ENCODE data around the gene PHLPP2.

- no peak for TF ChIP-seq RAD21 (IDR thresholded peaks at IDR 0.05; ENCODE audit: insufficient read depth, low read depth, low read length)
- TF ChIP-seq ATF3 (IDR thresholded peaks at IDR 0.05; ENCODE audit: borderline replicate concordance, extremely low read depth, low read depth, low read length): no peak
- TF ChIP-seq FOXK2 (IDR thresholded peaks at IDR 0.05): no peak
- TF ChIP-seq EP300 (IDR thresholded peaks at IDR 0.05; ENCODE audit: borderline replicate concordance in 1 of 2, control insufficient read depth in 1 of 2, low read depth in 2 of 2, low read length in 2 of 2): no peak
- no peak for TF ChIP-seq CBFB (IDR thresholded peaks at IDR 0.05; ENCODE audit: low read depth)
- TF ChIP-seq POLR2AphosphoS5 (IDR thresholded peaks at IDR 0.05; ENCODE audit: low read length): no peak
- no peak for TF ChIP-seq CTCF (IDR thresholded peaks at IDR 0.05 in 2 of 3, conservative IDR thresholded peaks at IDR 0.05 in 1 of 3; ENCODE audit: control insufficient read depth in 2 of 3, extremely low read depth in 1 of 3, insufficient read depth in 1 of 3, low read depth in 3 of 3, low read length in 3 of 3)
- TF ChIP-seq ESRRA (IDR thresholded peaks at IDR 0.05; ENCODE audit: low read length): no peak
- no peak for TF ChIP-seq MAX (IDR thresholded peaks at IDR 0.05; ENCODE audit: low read depth, low read length)
- TF ChIP-seq PKNOX1 (IDR thresholded peaks at IDR 0.05): no peak
- TF ChIP-seq MYC (IDR thresholded peaks at IDR 0.05; ENCODE audit: insufficient read depth, insufficient read length, insufficient replicate concordance, low read length, severe bottlenecking): no peak
- TF ChIP-seq MTA2 (IDR thresholded peaks at IDR 0.05; ENCODE audit: low read depth): no peak
- no peak for TF ChIP-seq SMC3 (IDR thresholded peaks at IDR 0.05; ENCODE audit: borderline replicate concordance, low read length)
These were observed 17.3 kb downstream of the PHLPP2 start for GRCh38 chr16:71707199-71707598.

All from GM12878 (cell line).